Heart left ventricle (tissue), 13 donors: ENCODE results near the gene MAMDC2.

ENCODE experiments used
- POLR2A ChIP-seq, 2 donors: fragments of 450-650 bp; IDR thresholded peaks; one replicate each; pipeline ENCODE4 v1.6.1; 2017; ENCODE audit warnings: antibody characterized with exemption in 2 of 2, mild to moderate bottlenecking in 2 of 2, moderate library complexity in 2 of 2
- TF ChIP-seq, protein P1 (sequence below), 12 donors: fragments of 200-600 bp; sonication (generic) in 4 of 12; IDR thresholded peaks; one replicate each; pipeline versions ENCODE4 v1.5.0 to v1.8.0; 2018 to 2022; ENCODE audit warnings: antibody characterized with exemption in 12 of 12, mild to moderate bottlenecking in 5 of 12
- donor health status: ischemic (EF 13 %, LVEDD 7.1; RV severe dilation, severe dysfunction).
- donor health status: DM: no; HTN: yes; CAD: no.
- donor health status: DM: no; HTN: no; CAD: no.
- donor health status: ischemic (EF 25% LVEDD 6.9; RV normal size, moderate dysfunction).
- donor health status: ischemic (EF 25% LVEDD 5.7; RV mildly dilated, moderate dysfunction).
- donor health status: ischemic (EF 35%, LVEDD 5.7; RV mildly dilated, moderate dysfunction).
- donor health status: nonischemic (EF 11% LVEDD 7.7; RV severe dilation, severe dysfunction).
- donor health status: DM: yes; HTN: yes; CAD: no.
- donor health status: PGD.
- donor health status: ischemic (EF 29% LVEDD 5.4; RV normal size, mild dysfunction).
- donor health status: nonischemic (EF 23%, LVEDD 6.1; RV moderate dilation, normal function).

DNA sequence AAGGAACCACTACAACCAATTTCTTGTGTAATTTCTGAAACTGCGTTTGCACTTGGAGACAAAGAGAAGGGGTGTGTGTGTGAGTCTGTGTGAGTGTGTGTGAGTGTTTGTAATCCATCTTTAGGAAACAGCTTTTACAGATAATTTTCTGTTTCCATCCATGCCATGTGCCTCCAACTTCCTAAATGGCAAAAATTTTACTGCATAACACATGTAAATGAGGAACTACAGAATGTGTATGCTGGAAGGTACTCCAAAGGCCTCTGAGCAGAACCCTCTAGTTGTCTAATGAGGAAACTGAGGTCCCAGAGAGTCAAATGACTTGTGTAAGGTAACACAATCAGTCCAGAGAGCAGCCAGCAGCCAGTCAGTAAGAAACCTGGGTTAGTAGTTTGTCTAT is 20.8 kb downstream of the MAMDC2 start:
- TF ChIP-seq, protein P1, sequence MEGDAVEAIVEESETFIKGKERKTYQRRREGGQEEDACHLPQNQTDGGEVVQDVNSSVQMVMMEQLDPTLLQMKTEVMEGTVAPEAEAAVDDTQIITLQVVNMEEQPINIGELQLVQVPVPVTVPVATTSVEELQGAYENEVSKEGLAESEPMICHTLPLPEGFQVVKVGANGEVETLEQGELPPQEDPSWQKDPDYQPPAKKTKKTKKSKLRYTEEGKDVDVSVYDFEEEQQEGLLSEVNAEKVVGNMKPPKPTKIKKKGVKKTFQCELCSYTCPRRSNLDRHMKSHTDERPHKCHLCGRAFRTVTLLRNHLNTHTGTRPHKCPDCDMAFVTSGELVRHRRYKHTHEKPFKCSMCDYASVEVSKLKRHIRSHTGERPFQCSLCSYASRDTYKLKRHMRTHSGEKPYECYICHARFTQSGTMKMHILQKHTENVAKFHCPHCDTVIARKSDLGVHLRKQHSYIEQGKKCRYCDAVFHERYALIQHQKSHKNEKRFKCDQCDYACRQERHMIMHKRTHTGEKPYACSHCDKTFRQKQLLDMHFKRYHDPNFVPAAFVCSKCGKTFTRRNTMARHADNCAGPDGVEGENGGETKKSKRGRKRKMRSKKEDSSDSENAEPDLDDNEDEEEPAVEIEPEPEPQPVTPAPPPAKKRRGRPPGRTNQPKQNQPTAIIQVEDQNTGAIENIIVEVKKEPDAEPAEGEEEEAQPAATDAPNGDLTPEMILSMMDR (IDR thresholded peaks at IDR 0.05), result no peak
- no peak for TF ChIP-seq POLR2A (IDR thresholded peaks at IDR 0.05)
